NCI-H510A treated with DMSO at 0.1 percent for 48 hours (cell line): ENCODE results near the gene STUM.
A peak's percentile ranks its signal among the peaks of the same experiment; 100 is the strongest.

Source experiments
- DNase-seq: peaks from one replicate; lab custom pipeline; 2025; lab: John Stamatoyannopoulos, UW

STUM gene

GRCh38 chr1:226533220-226533619 is 15.3 kb upstream of the STUM start:
- no peak for DNase-seq

- DNase-seq = no peak
Measured at GRCh38 chr1:226534098-226534497, 14.5 kb upstream of the STUM start.

DNA sequence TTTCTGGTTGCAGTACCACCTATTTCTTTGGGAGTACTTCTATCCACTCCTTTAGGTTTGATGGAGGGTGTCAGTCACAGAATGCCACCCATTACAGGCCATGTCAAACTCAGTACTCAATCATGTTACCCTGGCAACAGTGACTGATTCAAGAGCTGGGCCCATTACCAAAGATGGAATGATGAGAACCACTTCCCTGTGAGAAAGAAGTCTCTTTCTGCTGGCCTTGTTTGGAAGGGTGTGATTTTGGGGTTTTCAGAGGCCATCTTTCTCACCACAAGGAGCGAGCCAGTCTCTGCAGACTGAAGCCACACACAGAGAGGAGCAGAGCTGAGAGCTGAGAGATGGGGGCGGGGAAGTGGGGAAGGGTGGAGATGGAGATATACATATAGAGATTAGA is 13.9 kb upstream of the STUM start:
- DNase-seq = no peak

DNA sequence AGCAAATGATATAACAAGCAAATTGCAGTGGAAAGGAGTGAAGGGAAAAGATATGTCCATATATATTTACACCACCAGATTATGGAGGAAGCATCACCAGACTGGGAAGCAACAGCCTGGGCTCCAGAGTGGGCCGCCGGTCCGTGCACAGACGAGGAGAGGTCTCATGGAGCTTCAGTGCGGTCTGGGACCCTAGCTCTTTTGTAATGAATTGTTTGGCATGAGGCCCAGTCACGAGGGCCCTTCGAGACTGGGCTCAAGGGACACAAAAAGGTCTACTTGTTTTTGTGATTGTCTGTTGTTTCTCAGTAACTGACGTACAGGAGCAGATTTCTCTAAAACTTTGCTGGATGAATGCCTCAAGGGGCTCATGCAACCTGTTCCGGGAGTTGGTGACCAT is 12.9 kb upstream of the STUM start:
- DNase-seq = no peak

GRCh38 chr1:226541231-226541630 is 7.3 kb upstream of the STUM start:
- DNase-seq = no peak

DNA sequence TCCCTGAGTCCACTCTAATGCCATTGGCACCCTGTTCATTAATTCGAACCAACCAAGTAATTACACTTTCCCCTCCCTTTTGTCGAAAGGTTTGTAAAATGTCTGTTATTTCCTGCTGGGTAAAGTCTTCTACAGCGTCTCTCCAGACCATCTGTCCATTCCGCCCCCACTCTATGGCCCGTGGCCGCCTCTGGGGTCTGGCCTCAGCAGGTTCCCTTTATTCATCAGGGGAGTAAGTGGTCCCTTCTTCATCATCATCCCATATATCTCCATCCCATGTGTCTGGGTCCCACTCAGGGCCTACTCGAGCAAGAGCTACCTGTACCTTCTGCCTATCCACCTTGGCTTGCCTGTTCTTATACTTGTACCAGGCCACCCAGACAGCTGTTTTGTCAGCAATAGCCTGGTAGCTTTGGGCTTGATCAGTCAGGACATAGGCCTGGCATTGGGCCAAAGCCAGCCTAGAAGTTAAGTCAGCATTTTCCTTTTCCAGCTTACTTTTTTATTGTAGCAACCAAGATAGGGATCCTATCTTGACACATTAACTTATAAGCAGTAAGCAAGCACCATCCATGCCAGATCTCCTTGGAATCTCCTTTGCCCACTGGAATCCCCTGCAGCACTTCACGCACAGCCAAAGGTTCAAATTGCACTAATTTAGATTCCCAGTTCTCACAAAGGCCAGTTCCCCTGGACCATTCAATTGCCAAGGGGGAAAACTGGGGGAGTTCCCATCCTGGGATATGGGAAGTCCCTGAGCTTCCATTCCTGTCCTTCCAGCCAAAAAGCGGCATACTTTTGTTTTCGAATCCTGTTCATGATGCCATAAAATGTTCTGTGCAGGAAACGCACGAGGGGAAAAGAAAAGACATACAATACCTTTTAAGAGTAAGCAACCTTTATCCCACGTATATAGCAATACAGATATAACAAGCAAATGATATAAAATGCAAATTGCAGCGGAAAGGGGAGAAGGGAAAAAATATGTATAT is 6.6 kb upstream of the STUM start:
- peak; percentile 56 for DNase-seq

DNA sequence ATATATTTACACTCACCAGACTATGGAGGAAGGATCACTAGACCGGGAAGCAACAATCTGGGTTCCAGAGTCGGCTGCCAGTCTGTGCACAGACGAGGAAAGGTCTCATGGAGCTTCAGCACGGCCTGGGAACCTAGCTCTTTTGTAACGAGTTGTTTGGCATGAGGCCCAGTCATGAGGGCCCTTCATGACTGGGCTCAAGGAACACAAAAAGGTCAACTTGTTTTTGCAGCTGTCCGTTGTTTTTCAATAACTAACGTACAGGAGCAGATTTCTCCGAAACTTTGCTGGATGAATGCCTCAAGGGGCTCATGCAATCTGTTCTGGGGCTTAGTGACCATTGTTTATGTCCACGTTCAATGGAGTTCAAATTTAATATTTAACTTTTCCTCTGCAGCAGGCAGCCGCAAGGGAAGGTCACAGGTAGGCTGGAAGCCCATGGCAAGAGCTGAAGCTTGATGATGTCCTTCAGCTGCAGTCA is 5.9 kb upstream of the STUM start:
- peak; percentile 87 for DNase-seq

- no peak for DNase-seq
Measured at GRCh38 chr1:226545836-226546596, 2.5 kb upstream of the STUM start.

DNA sequence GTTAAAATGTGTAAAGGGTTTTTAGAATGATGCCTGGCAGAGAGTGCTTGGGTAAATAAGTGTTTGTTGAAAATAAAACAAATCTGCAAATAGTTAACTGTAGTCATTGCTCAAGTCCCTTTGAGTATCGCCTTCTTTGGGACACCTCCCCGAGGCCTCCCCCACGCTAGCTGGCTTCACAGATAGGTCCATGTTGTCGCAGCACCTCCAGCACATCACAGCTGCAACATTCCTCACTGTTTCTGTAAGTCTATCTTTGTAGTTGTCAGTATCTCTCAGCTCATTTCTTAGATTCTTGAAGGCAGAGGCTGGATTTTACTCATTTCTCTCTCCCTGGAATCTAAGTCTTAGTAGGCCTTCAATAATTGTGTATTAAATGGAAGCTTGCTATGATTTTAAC is 1.6 kb upstream of the STUM start:
- no peak for DNase-seq

- DNase-seq = peak; percentile 95
Measured at GRCh38 chr1:226547754-226548191, 791 bp upstream of the STUM start.

DNA sequence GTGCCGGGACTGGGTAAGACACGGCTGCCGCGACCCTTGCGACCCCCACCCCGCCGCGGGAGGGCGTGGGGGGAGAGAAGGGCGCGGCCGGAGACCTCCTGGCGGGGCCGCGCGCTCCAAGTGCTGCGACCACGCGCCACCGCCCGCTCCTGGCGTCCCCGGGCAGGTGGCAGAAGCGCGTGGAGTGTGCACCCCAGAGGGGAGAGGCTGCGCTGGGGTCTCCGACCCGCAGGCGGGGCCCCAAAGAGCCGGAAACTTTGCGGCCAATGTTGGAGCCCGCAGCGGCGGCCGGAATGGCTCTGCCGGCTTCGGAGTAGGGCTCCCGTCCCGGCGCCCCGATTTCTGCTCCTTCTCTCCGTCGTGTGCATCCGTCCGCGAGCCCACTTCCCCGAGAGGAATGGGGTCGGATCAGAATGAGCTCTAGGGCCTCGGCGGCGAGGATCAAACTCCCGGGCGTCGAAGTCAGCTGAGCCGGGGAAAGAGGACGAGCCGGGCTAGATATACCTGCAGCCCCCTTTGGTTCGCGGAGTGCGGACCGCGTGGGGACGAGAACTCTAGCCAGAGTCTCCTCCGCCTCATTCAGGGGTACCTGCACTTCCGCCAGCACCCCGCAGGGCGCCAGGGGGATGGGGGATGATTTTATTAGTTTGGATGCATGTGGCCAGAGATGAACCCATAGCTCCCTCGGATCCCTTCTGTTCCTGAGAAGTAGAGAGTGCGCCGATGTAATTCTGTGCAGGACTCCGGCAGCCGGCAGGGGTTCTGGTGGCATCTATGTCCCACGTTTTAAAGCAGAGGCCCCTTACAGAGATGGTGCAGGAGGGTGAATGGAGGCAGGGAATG is 751 bp downstream of the STUM start:
- DNase-seq = no peak

DNA sequence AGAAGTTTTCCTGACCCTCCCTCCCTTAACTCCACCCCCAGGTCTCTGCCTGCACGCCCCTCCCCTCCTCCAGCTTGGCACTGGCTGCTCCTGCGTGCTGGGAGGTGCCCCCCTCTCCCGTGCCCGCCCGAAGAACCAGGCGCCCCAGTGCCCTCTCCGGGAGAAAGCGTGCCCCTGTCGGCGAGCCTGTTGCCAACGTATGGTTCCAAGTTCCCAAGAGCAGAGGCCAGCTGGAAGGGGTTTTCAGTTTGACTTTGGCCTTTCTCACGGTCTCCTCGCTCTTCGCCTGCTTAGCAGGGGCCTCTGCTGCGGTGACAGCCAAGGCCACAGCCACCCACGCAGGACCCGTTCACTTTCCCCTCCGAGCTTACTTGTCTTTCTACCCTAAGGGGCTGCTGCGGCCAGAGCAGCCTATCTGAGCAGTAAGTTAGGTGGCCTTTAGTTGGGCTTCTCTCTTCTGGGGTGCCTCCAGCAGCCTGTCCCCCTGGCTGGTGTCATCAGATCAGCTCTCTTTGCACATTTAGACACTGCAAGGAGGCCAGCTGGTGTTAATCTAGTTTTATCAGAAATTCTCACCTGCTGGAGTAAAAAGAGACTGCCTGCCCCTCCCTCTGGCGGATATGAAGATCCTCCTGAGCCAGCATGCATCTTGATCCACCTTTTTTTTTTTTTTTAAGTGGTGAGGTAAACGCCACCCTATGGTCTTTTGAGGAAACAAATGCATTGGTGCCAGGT is 1.5 kb downstream of the STUM start:
- DNase-seq = peak; percentile 72

DNA sequence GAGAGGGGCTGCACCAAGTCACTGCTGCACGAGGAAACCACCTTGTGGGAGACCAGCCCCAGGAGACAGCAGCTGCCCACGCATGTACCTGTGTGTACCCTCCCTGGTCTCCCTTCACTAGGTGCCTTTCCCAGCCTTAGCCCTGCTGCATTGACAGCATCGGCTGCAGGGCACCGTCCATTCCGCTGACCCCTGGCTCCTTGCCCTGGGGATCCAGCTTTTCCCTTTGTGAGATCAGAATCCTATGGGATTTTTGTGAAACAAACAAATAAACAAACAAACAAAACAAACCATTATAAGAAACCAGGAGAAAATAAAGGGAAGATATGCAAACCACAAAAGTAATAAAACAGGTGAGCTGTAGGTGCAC is 2.1 kb downstream of the STUM start:
- DNase-seq = no peak

GRCh38 chr1:226551299-226551698 is 2.7 kb downstream of the STUM start:
- DNase-seq = peak; percentile 30

DNA sequence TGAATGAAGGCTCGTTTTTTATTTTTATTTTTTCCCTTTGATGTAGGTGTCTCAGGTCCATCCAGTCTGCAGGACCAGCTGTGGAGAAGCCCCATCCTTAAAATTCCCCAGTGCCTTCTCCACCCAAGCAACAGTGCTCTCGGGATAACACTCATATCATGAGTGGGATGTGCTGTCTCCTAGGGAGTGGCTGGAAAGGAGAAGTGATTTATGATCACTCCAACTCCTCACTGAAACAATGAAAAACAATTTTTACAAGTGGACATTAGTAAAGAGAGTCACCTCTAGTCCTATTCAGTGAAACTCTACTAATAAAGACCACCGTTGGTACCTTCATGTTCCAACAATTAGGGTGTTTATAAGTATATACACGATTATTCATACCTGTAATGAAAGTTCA is 3.5 kb downstream of the STUM start:
- no peak for DNase-seq

GRCh38 chr1:226553266-226553923 is 4.8 kb downstream of the STUM start:
- no peak for DNase-seq

GRCh38 chr1:226553924-226554282 is 5.3 kb downstream of the STUM start:
- DNase-seq = no peak

DNA sequence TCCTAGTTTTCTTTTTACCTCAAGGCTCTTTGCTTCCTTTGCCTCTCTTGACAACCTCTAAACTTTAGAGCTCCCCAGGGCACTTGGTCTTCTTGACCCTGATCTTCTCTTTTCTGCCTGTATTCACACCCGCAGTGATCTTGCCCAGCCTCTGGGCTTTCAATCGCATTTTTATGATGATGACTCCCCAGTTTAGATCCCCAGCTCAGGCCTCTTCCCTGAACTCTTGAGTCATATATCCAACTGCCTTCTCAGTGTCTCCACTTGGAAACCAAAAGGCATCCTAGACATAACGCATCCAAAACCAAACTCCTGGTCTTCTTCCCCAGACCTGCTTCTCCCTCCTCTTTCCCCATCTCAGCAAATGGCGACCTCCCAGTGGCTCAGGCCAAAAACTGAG is 6.5 kb downstream of the STUM start:
- no peak for DNase-seq

- no peak for DNase-seq
Measured at GRCh38 chr1:226557424-226557823, 8.9 kb downstream of the STUM start.

- DNase-seq = no peak
Measured at GRCh38 chr1:226558036-226558650, 9.6 kb downstream of the STUM start.
